ENCODE results near the gene ELK4.

DNA sequence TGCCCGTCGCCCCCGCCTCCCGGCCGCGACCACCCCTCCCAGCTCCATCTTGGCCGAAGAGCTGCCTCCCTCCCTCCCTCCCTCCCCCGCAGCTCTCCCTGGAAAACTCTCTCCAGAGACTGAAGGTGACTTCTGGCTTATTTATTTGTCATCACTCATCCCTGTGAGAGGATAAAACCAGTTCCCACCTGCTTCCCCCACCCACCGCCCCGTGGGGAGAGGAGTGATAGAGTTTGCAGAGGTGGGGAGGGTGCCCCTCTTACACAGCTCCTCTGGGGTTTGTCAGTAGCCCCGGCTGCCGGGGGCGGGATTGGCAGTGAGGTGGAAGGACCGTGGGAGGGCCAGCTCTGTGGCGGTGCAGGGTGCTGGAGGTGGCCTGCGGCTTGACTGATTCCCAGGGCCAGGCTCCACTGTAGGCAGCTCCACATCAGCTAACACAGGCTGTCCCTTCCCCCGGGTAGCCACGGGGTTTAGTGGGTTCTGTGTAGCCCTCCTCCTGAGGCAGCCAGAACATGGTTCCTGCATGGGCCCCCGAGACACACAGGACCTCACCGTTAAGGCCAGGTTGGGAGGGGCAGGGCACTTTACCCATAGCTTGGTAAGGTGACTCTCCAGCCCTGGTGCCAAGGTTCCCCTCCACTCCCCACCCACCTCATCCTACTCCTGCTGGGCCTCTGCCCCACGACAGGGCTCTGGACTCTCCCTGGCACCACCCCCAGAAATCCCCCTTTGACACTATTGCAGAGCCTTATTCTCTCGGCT lies 62.2 kb downstream of the ELK4 start:
- TF ChIP-seq RORB (CRISPR knock-in tag; IDR thresholded peaks at IDR 0.05): no peak
- TF ChIP-seq, protein P1, sequence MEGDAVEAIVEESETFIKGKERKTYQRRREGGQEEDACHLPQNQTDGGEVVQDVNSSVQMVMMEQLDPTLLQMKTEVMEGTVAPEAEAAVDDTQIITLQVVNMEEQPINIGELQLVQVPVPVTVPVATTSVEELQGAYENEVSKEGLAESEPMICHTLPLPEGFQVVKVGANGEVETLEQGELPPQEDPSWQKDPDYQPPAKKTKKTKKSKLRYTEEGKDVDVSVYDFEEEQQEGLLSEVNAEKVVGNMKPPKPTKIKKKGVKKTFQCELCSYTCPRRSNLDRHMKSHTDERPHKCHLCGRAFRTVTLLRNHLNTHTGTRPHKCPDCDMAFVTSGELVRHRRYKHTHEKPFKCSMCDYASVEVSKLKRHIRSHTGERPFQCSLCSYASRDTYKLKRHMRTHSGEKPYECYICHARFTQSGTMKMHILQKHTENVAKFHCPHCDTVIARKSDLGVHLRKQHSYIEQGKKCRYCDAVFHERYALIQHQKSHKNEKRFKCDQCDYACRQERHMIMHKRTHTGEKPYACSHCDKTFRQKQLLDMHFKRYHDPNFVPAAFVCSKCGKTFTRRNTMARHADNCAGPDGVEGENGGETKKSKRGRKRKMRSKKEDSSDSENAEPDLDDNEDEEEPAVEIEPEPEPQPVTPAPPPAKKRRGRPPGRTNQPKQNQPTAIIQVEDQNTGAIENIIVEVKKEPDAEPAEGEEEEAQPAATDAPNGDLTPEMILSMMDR (IDR thresholded peaks at IDR 0.05): no peak
- TF ChIP-seq FOXJ3 (CRISPR knock-in tag; IDR thresholded peaks at IDR 0.05; ENCODE audit: borderline replicate concordance): no peak
- TF ChIP-seq CREB1 (CRISPR knock-in tag; IDR thresholded peaks at IDR 0.05): no peak
- no peak for TF ChIP-seq JUN (CRISPR knock-in tag; IDR thresholded peaks at IDR 0.05)
- TF ChIP-seq, protein P2, sequence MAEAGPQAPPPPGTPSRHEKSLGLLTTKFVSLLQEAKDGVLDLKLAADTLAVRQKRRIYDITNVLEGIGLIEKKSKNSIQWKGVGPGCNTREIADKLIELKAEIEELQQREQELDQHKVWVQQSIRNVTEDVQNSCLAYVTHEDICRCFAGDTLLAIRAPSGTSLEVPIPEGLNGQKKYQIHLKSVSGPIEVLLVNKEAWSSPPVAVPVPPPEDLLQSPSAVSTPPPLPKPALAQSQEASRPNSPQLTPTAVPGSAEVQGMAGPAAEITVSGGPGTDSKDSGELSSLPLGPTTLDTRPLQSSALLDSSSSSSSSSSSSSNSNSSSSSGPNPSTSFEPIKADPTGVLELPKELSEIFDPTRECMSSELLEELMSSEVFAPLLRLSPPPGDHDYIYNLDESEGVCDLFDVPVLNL (CRISPR knock-in tag; IDR thresholded peaks at IDR 0.05; ENCODE audit: borderline replicate concordance, low read depth): no peak

All from WTC11 (cell line).